NOMO-1 (cell line): ENCODE measurements around the gene DYNLRB2.

ENCODE experiments used
- DNase-seq, 2 experiments: peaks; one replicate each; lab custom pipeline; 2025; ENCODE audit not compliant: unreplicated experiment in 2 of 2; lab: John Stamatoyannopoulos, UW

The DYNLRB2 gene

DNA sequence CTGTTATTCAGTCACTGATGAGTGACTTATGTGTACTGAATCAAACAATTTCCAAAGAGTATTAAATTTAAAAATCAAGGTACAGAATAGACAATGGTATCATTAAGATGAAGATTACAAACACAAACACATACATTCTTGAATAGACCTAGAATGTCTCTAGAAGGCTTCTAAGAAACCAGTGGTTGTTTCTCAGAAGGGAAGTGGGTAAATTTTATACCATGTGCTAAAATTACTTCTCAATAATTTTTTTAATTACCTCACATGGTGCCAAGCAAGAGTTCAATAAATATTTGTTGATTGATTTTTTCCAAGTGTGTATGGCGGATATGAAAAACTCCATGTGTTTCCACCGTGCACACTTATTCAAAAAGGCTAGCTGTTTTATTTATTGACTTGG lies 6.4 kb downstream of the DYNLRB2 start:
- DNase-seq, result no peak

DNA sequence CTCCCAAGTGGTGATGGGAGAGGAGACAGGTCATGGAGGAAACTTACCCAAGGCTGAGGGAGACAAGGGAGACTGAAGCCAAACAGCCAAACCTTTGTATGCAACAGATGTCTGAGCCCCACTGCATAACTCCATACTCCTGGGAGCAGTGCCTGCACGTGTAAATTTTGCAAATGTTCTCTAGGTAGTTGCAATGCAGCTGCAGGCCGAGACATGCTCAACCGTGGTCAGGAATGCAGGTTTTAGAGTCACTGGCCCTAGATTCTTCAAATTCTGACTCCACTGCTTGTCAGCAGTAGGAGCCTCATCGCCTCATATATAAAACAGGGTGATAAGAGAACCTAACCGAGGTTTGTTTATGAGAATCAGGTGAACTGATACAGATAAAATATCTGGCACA lies 11.5 kb downstream of the DYNLRB2 start:
- DNase-seq, result no peak

DNA sequence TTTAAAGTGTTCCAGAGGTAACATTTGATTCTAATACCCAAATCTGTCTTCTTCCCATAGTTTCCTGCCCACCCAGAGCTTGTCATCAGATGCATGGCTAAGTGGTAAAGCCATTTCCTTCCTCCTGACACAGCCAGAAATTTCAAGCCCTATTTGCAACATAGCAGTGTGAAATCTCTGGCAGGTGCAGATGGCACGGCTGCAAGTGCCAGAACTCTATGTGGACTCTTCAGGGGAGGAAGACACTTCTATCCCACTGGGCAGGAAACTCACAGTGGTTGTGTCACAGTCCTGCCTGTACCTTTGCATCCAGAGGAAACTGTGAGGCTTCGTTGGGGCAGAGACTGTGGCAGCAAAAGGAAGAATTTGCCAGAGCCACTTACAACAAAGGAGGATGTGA lies 13.2 kb downstream of the DYNLRB2 start:
- no peak for DNase-seq

DNA sequence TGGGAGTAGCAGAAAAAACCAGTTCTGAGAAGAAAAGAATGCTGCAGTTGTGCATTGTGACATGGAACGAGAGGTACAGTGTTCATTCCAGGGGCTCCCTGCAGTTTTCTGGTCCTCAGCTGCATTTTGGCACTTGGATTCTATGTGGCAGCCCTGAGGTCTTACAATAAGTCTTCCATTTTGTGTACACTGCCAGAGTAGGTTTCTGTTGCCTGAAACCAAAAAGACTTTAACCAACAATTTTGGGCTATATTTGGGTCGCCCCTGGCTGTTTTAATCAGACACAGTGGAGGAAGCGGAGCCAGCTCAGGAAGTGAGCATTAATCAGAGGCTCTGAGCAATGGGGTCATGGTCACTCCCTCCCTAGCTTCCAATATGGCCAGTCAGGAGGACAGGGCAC lies 15.7 kb downstream of the DYNLRB2 start:
- DNase-seq, result no peak

DNA sequence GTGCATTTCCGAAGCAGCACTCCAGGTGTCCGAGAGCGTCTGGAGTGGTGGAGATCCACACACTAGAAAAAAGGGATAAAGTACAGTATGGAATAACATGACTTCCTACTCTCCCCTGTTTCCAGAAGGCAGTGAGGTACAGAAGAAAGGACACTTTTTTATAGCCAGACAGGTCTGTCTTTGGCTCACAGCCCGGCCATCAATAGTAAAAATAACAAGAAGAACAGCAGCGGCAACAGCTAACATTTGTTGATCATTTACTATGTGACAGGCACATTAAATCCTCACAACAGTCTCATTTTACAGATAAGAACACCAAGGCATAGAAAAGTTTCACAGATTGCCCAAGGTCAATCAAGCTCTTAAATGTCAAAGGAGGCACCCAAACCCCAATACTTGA lies 16.2 kb downstream of the DYNLRB2 start:
- no peak for DNase-seq

DNA sequence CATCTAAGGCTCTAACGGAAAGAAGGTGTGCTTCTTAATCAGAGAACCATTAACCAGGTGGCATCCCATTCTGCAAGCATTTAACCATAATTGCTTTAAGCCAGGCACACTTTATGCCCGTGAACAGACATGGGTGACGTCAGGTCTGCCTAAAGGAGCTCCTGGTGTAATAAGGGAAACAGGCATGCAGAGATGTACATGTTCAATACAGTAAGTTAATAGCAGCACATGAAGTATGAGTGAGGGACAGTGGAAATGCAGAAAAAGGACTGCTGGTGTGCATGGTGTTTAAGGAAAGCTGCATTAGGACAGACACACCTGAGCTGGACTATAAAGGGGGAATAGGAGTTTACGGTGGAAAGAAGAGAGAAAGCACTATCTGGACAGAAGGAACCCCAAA lies 18.6 kb downstream of the DYNLRB2 start:
- DNase-seq, result no peak

DNA sequence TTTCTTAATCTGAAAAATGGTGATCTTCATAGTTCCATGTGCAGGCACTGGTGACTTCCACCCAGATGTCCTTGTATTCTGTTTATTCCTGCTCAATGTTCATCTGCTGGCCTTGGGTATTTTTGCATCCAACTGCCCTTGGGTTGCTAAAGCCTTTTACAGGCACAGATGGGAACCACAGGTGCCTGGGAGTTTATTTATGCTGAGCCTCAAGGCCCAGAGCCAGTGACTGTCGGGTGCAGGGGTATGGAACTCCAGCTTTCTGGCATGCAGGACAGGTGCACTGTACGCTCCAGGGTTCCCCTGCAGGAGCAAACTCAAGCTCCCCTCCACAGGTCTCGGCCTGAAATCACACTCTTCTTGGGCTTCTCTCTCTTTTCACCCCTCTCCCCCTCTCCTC lies 22.3 kb downstream of the DYNLRB2 start:
- DNase-seq, result no peak

DNA sequence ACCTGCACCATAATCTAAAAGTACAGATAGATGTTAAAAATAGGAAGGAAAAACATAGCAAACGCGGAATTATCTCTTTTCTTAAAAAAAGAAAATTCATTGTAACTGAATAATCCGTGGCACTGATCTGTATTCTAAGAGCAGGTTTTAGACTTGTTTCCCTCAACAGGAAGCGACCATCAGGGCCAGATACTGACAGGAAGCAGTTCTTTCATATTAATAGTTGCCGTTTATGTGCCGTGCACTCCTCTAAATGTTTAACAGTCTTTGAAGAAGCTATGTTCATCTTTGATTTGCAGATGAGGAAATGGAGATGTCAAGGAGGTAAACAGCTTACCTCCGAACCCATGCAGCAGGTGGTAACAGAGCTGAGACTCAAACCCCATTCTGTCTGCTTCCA lies 23.6 kb downstream of the DYNLRB2 start:
- DNase-seq, result no peak

DNA sequence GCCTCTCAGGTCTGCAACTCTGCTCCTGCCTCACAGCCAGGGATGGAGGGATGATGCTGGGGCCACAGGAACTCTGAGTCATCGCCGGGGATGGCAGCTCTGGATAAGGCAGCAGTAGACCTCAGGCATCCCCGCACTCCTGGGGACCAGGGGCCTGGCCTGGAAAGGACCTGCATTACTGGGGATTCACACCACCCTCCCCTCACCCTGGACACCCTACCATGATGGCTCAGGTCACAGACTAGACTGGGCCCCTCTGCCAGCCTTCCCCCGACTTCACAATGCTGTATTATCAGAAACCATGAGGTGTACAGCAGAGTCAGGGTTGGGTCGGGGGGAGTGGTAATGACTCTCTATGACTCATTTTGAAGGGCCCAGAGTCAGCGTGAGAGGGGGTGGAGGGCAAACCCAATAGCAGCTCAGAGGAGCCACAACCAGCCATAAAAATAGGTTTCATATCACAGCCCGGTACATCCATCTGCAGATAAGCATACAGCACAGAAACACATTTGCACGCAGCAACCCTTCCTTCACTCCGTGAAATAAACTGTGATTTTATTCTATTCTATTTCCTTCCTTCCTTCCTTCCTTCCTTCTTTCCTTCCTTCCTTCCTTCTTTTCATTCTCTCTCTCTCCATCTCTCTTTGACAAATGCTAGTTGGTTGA lies 28.8 kb downstream of the DYNLRB2 start:
- no peak for DNase-seq

DNA sequence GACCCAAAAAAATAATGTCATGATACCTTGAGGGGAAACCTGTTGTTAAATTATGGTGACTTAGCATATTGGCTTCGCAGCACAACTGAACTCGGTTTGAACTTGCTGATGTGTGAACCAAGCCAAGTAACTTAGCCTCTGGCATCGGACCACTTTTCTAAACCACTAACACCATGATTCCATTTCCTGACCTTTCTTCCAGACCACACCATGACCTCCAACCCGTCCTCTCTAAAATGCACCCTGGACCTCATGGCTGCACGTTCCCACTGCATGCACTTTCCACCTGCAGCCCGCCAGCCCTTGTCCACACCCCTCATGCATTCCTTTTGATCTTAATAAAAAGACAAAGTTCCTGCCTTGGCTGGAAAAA lies 29.3 kb downstream of the DYNLRB2 start:
- DNase-seq, result no peak

DNA sequence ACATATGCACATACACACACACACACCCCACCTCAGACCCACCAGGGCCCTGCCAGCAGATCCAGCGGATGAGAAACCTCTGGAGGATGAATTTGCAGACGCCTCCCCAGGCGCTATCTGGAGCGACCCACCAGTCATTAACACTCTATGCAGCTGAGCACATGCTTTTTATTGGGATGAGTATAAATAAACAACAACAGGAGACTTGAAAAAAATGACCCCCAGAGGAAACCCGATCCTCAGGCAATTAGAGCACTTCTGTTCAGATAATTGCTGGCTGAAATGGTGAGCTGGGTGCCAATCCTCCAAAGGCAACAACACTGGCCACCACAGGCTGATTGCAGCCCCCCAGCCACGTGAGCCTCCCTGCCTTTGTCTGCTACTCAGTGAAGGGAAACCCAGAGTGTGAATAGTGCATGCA lies 32.9 kb downstream of the DYNLRB2 start:
- DNase-seq, result no peak

DNA sequence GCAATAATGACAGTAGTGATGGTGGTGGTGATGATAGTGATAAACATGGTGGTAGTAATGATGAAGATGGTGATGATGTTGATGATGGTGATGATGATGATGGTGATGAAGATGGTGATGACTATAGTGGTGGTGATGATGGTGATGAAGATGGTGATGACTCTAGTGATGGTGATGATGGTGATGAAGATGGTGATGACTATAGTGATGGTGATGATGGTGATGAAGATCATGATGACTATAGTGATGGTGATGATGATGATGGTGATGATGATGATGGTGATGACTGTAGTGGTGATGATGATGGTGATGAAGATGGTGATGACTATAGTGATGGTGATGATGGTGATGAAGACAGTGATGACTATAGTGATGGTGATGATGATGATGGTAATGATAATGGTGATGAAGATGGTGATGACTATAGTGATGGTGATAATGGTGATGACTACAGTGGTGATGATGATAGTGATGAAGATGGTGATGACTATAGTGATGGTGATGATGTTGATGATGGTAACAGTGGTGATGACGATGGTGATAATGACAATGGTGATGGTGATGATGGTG lies 35.6 kb downstream of the DYNLRB2 start:
- DNase-seq, result no peak

DNA sequence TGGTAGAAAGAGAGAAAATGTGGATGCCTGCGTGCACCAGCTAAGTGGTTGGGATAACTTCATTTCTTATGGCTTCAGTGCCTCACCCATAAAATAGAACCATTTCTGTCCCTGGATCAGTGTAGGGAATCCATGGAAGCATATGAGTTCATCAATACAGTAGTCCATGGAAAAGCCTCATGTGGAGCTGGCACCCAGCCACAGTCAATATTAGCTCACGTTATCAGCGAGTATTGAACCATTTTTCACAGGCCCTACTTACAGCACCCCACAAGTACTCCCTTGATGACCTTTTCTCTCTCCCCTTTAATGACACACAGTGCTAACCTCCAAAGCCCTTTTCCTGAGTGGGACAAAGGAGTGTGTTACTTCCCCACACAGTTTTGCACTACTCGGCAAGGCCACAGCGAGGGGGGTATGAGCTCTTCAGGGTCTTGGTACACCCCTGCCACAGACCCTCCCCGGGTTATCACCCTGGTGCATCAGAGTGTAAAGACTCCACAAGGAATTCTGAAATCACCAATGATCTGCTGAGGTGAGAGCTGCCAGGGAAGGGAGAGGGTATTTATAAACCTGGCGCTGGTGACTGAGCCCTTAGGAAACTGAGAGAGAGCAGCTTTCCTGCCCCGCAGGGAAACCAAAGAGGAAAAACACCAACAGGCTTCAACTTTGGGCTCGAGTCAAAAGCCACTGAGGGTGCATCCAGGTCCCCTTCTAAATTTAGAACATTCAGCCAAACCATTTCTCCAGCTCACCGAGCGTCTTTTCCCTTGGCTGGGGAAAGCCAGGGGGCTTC lies 36.9 kb downstream of the DYNLRB2 start:
- DNase-seq, result no peak

DNA sequence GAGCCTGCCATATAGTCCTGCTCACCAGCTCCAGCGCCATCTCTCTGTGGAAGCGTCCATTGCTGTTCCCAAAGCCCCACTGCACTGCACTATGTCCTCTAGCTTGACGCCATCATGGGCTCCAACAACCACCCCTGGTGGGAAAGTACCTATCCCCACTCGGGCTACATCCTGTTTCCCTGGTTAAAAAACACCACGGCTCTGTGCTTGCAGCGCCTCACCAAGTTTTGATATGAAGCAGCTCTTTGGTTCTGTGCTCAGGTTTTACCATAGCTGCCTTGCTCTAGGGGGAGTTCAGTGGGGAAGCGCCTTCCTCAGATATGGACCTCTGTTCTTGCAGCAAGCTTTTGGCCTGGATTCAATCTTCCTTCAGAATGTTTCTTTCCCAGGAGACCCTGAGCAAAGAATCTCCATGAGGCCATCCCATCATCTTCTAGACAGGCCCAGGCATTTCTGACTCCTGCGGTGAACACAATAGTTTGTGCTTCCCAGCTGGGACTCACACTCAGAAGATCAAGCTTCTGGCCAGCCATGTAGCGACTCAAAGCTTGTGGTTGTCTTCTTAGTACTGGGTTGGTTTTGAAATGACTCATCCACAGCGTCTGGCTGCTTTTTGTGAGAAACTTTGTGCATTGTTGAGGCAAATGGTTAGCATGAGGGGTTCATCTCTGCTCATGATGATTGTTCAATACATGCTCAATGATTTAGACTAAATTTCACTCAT lies 39.5 kb downstream of the DYNLRB2 start:
- no peak for DNase-seq

DNA sequence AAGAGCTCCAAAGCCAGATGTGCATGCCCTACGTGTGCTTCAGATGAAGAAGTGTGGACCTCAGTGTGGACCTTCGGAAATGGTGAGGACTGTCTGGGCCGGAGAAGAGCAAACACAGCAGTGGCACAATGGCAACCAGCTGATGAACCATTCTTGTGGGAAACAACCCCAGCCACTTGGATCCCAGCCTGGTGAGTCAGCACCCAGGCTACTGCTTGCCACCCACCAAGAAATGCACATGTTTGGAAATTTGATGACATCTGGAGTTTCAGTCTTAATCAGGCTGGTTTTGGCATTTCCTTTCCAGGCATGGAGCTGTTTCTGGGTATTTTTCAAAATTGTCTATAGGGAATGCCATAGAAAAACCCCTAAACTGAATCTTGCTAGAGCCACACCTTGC lies 42.7 kb downstream of the DYNLRB2 start:
- no peak for DNase-seq

DNA sequence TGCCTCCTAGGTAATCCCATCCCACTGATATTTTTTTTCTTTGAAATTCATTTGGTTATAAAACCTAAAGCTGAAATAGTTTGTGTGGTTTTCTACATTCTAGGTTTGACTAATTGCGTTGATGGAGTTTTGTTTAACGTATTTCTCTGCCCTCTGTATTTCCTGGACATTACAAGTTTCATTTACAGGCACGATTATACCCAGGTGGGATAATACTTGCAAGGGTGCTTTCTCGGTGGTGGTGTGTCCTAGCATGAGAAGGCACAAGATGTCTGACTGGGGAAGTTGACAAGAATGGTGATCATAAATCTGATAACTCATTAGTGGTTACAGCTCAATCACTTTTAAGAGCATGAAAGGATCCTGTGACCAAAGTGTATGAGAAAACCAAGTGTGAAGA lies 45.0 kb downstream of the DYNLRB2 start:
- DNase-seq, result no peak

DNA sequence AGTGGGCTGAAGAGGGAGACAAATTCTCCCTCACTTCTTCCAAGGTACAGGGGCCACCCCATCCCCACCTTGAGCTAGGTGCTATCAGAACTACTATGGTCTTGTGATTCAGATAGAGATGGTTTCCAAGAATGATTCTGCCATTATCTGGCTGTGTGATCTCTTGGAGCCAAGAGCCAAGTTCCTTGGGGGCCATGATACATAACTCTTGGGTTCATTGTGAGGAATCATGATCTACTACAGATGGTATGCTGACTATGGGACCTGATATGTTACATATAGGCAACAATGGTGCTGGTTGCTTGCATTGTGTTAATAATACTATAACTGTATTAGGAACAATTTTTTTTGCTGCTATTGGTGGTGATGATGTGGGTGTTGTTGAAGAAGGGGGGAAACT lies 45.7 kb downstream of the DYNLRB2 start:
- DNase-seq, result no peak

DNA sequence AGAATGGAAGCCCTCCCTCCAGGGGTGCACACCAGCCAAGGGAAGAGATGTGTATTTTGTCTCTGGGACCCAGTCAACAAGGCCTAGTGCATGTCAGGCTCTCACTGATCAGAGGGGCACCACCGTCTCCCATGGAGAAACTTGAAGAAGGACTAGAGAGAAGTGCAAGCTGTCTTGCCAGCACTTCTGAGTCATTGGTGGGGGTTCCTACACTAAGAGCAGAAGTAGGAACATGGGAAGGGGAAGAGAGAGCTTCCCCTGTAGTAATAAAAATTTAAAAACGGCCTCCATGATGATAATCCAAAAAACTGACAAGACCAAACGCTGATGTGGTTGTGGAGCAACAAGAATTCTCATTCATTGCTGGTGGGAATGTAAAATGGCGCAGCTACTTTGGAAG lies 46.3 kb downstream of the DYNLRB2 start:
- no peak for DNase-seq

DNA sequence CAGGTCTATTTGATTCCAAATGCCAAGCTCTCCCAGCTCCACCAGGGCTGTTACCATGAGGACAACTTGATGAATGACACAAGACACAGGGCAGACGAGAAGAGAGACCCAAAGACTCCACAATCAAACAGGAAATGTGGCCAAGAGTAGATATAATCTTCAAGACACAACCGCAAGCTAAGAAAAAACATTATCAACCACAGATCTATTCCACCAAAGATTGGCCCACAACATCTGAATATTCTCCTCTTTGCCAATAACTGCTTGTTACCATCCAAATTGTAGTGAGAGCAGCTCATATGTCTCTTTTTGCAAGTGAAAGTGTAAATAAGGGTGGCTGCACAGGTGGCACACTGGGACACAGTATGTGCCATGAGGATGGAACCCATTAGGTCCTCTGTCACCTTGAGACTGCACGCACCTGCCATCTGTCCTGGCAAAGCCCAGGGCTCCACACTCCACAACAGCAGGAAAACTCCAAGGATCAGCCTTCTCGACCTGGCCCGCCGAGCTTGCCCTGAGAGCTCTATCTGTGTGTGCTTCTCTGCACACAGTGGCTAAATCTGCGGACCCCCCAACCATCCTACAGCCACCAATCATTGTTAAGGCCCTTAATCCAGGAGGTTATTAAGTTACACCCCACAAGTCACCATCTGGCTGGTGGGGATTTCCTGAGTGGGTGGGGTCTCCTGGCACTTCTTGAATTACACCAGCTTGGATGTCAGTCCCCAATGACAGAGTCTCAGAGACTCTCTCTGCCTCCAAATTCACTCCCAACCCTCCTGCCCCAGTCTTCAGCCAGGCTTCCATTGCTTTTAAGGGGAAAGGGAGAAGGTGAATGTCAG lies 50.5 kb downstream of the DYNLRB2 start:
- no peak for DNase-seq

DNA sequence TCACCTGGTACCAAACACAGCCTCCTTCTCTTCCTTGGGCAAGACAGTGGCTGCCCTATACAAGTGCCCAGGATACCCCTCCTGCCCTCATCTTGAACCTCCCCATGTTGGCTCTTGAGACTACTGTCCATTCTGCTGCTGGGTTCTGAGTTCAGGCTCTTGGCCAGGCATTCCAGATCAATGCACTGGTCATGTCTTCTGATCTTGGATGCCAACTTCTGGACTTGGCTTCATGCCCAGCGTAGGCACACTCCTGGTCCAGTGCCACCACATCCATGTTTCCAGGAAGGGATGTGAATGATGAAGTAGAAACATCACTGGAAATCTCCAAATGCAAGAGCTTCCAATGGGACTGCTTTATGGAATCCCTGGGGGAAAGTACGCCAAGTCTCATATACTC lies 51.5 kb downstream of the DYNLRB2 start:
- no peak for DNase-seq

DNA sequence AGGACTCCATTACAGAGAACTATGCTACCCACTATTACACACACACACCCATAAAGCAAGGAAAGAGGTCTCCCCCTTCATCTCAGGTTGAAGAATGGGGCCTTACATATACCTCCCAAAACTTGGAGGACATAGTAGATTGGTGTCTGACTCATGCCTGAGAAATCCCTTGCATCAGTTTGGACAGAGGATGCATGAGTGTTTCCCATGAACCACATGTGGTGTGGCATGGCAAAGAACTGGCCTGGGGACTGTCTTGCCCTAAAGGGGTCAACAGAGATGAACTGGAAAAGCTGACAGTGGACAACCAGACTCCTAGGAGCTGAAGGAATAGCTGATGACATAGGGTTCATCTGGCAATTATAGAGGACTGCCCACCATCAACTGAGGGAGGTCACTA lies 54.0 kb downstream of the DYNLRB2 start:
- no peak for DNase-seq
